HepG2 (cell line): ENCODE results near the gene SF3A2. TPM values are rescaled to one million over a fixed set of nuclear protein-coding genes. Genes with fewer than 3 reads are reported as not detected.
A peak's percentile ranks its signal among the peaks of the same experiment; 100 is the strongest.

ENCODE experiments used
- ARNTL ChIP-seq: sonication (generic); formaldehyde crosslinking; IDR thresholded peaks from 2 replicates; pipeline ENCODE4 v1.4.0; 2020; ENCODE audit warnings: mild to moderate bottlenecking, missing genetic modification reagents
- BRCA1 ChIP-seq: sonication (generic); formaldehyde crosslinking; IDR thresholded peaks from 2 replicates; pipeline ENCODE4 v1.4.0; 2020; ENCODE audit warnings: missing genetic modification reagents
- CCAR2 ChIP-seq: fragments of 200-400 bp; formaldehyde crosslinking; optimal IDR thresholded peaks from 2 replicates; pipeline ENCODE3; 2018; ENCODE audit warnings: low read depth, mild to moderate bottlenecking, low read length, moderate library complexity
- CCDC6 ChIP-seq: sonication (generic); formaldehyde crosslinking; IDR thresholded peaks from 2 replicates; pipeline ENCODE4 v1.8.1; 2022; ENCODE audit warnings: mild to moderate bottlenecking, missing genetic modification reagents, moderate library complexity
- CENPX ChIP-seq: sonication (generic); formaldehyde crosslinking; IDR thresholded peaks from 2 replicates; pipeline ENCODE4 v1.9.0; 2021; ENCODE audit warnings: mild to moderate bottlenecking, missing genetic modification reagents, moderate library complexity
- CHD2 ChIP-seq: IDR thresholded peaks from 2 replicates; pipeline ENCODE4 v1.6.1; 2011; ENCODE audit warnings: low read depth, low read length, improper control_type of control experiment
- HNRNPLL ChIP-seq: fragments of 200-400 bp; formaldehyde crosslinking; IDR thresholded peaks from 2 replicates; pipeline ENCODE4 v1.6.1; 2017; ENCODE audit warnings: mild to moderate bottlenecking, low read depth, low read length; ENCODE audit not compliant: poor library complexity, severe bottlenecking
- MEF2D ChIP-seq: sonication (generic); formaldehyde crosslinking; IDR thresholded peaks from 2 replicates; pipeline ENCODE4 v1.5.1; 2020; ENCODE audit warnings: mild to moderate bottlenecking, missing genetic modification reagents
- MTF2 ChIP-seq: sonication (generic); formaldehyde crosslinking; IDR thresholded peaks from 2 replicates; pipeline ENCODE4 v1.5.0; 2020; ENCODE audit warnings: missing genetic modification reagents, borderline replicate concordance
- POLR2A ChIP-seq, 2 experiments: IDR thresholded peaks; 2 replicates each; pipeline ENCODE4 v1.6.1; 2011; ENCODE audit warnings: low read depth in 2 of 2, low read length in 2 of 2, mild to moderate bottlenecking in 1 of 2, moderate library complexity in 1 of 2; ENCODE audit not compliant: insufficient read depth in 1 of 2
- RARA ChIP-seq: IDR thresholded peaks from 2 replicates; pipeline ENCODE4 v1.6.1; 2016; ENCODE audit warnings: missing genetic modification reagents, missing compliant biosample characterization
- SALL2 ChIP-seq: sonication (generic); formaldehyde crosslinking; IDR thresholded peaks from 2 replicates; pipeline ENCODE4 v1.8.1; 2023; ENCODE audit warnings: mild to moderate bottlenecking, missing genetic modification reagents, inconsistent platforms
- SRSF4 ChIP-seq: fragments of 200-400 bp; formaldehyde crosslinking; IDR thresholded peaks from one replicate; pipeline ENCODE4 v1.6.1; 2018; ENCODE audit warnings: mild to moderate bottlenecking, low read depth, low read length, moderate library complexity; ENCODE audit not compliant: poor library complexity, severe bottlenecking
- TERF1 ChIP-seq: sonication (generic); formaldehyde crosslinking; IDR thresholded peaks from 2 replicates; pipeline ENCODE4 v1.8.0; 2022; ENCODE audit warnings: mild to moderate bottlenecking, missing genetic modification reagents, moderate library complexity
- TOE1 ChIP-seq: sonication (generic); formaldehyde crosslinking; IDR thresholded peaks from 2 replicates; pipeline ENCODE4 v1.4.0; 2020; ENCODE audit warnings: mild to moderate bottlenecking, missing genetic modification reagents
- ZBTB38 ChIP-seq: sonication (generic); formaldehyde crosslinking; IDR thresholded peaks from 2 replicates; pipeline ENCODE4 v1.5.1; 2020; ENCODE audit warnings: mild to moderate bottlenecking, missing genetic modification reagents
- ZBTB7A ChIP-seq: sonication (generic); formaldehyde crosslinking; IDR thresholded peaks from 2 replicates; pipeline ENCODE4 v1.8.0; 2022; ENCODE audit warnings: mild to moderate bottlenecking, missing genetic modification reagents
- ZNF253 ChIP-seq: sonication (generic); formaldehyde crosslinking; IDR thresholded peaks from 2 replicates; pipeline ENCODE4 v1.8.0; 2022; ENCODE audit warnings: mild to moderate bottlenecking, missing genetic modification reagents, borderline replicate concordance
- ZNF549 ChIP-seq: sonication (generic); formaldehyde crosslinking; IDR thresholded peaks from 2 replicates; pipeline ENCODE4 v1.5.0; 2020; ENCODE audit warnings: missing genetic modification reagents
- polyA plus RNA-seq, 8 experiments: library from polyadenylated mRNA; depleted of rRNA in 3 of 8; stranded (reverse) in 7 of 8; unstranded in 1 of 8; fragments of >200 nt; fragmentation: Illumina TruSeq in 4 of 8; extraction: Trizol in 4 of 8; gene quantifications; 2 replicates each; pipeline versions ENCODE4 v1.2.1 to v1.2.3, GENCODE V29; 2011 to 2016; ENCODE audit warnings: low read depth in 4 of 8, missing spikeins in 1 of 8, mixed read lengths in 1 of 8; ENCODE audit not compliant: insufficient read depth in 1 of 8
- total RNA-seq, 5 experiments: library from RNA; depleted of rRNA; stranded (reverse); fragments of >200 nt; fragmentation: Illumina TruSeq; extraction: Trizol; gene quantifications; 2 replicates each; pipeline ENCODE4 v1.2.3, GENCODE V29; 2016; ENCODE audit warnings: low read depth in 1 of 5
- TF ChIP-seq, protein P1 (sequence below): IDR thresholded peaks from 2 replicates; pipeline ENCODE4 v1.6.1; 2016
- TF ChIP-seq, protein P2 (sequence below): sonication (generic); formaldehyde crosslinking; IDR thresholded peaks from 2 replicates; pipeline ENCODE4 v1.9.0; 2021; ENCODE audit warnings: missing genetic modification reagents, borderline replicate concordance
- TF ChIP-seq, protein P3 (sequence below): sonication (generic); formaldehyde crosslinking; IDR thresholded peaks from 2 replicates; pipeline ENCODE4 v1.4.0; 2020; ENCODE audit warnings: missing genetic modification reagents
- TF ChIP-seq, protein P4 (sequence below): sonication (generic); formaldehyde crosslinking; IDR thresholded peaks from 2 replicates; pipeline ENCODE4 v1.8.0; 2022; ENCODE audit warnings: missing genetic modification reagents, mild to moderate bottlenecking, inconsistent platforms, borderline replicate concordance

SF3A2 gene
- total and polyA plus RNA-seq, 2 of the 13 experiments (the other 11 are each of a cell fraction or from before 2014, with no cell fraction given): 8.6 to 8.8 TPM

- TF ChIP-seq ZNF549 (CRISPR knock-in tag) (no peak), MEF2D (no peak), TERF1 (no peak), POLR2A (IDR thresholded peaks at IDR 0.05; ENCODE audit: insufficient read depth in 1 of 2, low read depth in 2 of 2, low read length in 2 of 2) (peak in 1 of 2 experiments; percentile 27; a peak in 1 of 4 replicates), ZBTB7A (CRISPR knock-in tag) (no peak), CCAR2 (no peak), MTF2 (CRISPR knock-in tag) (no peak), CCDC6 (CRISPR knock-in tag) (no peak), SALL2 (CRISPR knock-in tag) (no peak), ZNF253 (no peak), ZBTB38 (peak; percentile 82), CENPX (no peak), TOE1 (CRISPR knock-in tag) (no peak), BRCA1 (CRISPR knock-in tag) (no peak), ARNTL (CRISPR knock-in tag) (no peak), HNRNPLL (no peak), SRSF4 (no peak), CHD2 (no peak), RARA (CRISPR knock-in tag) (no peak)
- TF ChIP-seq, protein P1, sequence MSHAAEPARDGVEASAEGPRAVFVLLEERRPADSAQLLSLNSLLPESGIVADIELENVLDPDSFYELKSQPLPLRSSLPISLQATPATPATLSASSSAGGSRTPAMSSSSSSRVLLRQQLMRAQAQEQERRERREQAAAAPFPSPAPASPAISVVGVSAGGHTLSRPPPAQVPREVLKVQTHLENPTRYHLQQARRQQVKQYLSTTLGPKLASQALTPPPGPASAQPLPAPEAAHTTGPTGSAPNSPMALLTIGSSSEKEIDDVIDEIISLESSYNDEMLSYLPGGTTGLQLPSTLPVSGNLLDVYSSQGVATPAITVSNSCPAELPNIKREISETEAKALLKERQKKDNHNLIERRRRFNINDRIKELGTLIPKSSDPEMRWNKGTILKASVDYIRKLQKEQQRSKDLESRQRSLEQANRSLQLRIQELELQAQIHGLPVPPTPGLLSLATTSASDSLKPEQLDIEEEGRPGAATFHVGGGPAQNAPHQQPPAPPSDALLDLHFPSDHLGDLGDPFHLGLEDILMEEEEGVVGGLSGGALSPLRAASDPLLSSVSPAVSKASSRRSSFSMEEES: no peak
- TF ChIP-seq, protein P2, sequence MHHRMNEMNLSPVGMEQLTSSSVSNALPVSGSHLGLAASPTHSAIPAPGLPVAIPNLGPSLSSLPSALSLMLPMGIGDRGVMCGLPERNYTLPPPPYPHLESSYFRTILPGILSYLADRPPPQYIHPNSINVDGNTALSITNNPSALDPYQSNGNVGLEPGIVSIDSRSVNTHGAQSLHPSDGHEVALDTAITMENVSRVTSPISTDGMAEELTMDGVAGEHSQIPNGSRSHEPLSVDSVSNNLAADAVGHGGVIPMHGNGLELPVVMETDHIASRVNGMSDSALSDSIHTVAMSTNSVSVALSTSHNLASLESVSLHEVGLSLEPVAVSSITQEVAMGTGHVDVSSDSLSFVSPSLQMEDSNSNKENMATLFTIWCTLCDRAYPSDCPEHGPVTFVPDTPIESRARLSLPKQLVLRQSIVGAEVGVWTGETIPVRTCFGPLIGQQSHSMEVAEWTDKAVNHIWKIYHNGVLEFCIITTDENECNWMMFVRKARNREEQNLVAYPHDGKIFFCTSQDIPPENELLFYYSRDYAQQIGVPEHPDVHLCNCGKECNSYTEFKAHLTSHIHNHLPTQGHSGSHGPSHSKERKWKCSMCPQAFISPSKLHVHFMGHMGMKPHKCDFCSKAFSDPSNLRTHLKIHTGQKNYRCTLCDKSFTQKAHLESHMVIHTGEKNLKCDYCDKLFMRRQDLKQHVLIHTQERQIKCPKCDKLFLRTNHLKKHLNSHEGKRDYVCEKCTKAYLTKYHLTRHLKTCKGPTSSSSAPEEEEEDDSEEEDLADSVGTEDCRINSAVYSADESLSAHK (CRISPR knock-in tag): no peak
- TF ChIP-seq, protein P3, sequence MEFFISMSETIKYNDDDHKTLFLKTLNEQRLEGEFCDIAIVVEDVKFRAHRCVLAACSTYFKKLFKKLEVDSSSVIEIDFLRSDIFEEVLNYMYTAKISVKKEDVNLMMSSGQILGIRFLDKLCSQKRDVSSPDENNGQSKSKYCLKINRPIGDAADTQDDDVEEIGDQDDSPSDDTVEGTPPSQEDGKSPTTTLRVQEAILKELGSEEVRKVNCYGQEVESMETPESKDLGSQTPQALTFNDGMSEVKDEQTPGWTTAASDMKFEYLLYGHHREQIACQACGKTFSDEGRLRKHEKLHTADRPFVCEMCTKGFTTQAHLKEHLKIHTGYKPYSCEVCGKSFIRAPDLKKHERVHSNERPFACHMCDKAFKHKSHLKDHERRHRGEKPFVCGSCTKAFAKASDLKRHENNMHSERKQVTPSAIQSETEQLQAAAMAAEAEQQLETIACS: 0 out of 2 replicates have a peak, but pooled peaks have one; percentile 3
- TF ChIP-seq, protein P4, sequence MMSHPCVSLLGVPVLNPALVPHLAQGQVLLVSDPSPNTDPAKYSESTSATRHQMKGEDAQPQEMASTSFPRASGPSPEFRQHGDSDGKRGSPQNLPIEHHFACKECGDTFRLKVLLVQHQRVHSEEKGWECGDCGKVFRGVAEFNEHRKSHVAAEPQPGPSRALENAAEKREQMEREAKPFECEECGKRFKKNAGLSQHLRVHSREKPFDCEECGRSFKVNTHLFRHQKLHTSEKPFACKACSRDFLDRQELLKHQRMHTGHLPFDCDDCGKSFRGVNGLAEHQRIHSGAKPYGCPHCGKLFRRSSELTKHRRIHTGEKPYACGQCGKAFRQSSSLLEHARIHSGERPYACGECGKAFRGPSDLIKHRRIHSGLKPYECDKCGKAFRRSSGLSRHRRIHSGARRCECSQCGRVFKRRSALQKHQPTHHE (CRISPR knock-in tag): no peak
Observed at GRCh38 chr19:2271234-2272103, 34.8 kb downstream of the SF3A2 start (continued).
